Activated CD8-positive, alpha-beta memory T cell treated with anti-CD3 and anti-CD28 coated beads, Interleukin-2, amount 10 ng/mL, durations not matched to agents 7 days and 5 days (primary cell): ENCODE results near the gene TSPAN11. TPM values are rescaled to one million over a fixed set of nuclear protein-coding genes. Genes with fewer than 3 reads are reported as not detected.

Source experiments
- ATAC-seq: fragments of 150-1000 bp; cut with Tn5 transposase; one replicate; pipeline ENCODE4 v1.10.0; 2021; ENCODE audit warnings: moderate library complexity
- CTCF ChIA-PET: fragments of 350-600 bp; sonication (Branson Sonifier 250); formaldehyde crosslinking; loops from one replicate; lab custom pipeline; 2021; ENCODE audit warnings: antibody characterized with exemption; lab: Charles Lee
- DNase-seq: peaks from one replicate; pipeline ENCODE4 v3.0.0-alpha.2; 2020
- H3K27ac Mint-ChIP-seq: one replicate; pipeline ENCODE4 v1.8.0; 2021; ENCODE audit warnings: mild to moderate bottlenecking, mixed read lengths
- H3K27me3 Mint-ChIP-seq: one replicate; pipeline ENCODE4 v1.8.0; 2021; ENCODE audit warnings: mixed read lengths
- H3K36me3 Mint-ChIP-seq: one replicate; pipeline ENCODE4 v1.8.0; 2021; ENCODE audit warnings: mild to moderate bottlenecking, mixed read lengths
- H3K4me1 Mint-ChIP-seq: one replicate; pipeline ENCODE4 v1.8.0; 2021; ENCODE audit warnings: mixed read lengths
- H3K4me3 Mint-ChIP-seq: one replicate; pipeline ENCODE4 v1.8.0; 2021; ENCODE audit warnings: mild to moderate bottlenecking, moderate library complexity, mixed read lengths
- H3K9me3 Mint-ChIP-seq: one replicate; pipeline ENCODE4 v1.8.0; 2022; ENCODE audit warnings: low read depth, mixed read lengths
- total RNA-seq, 2 experiments: library from RNA; stranded (reverse); gene quantifications; one replicate each; pipeline ENCODE4 v1.2.3, GENCODE V29; 2021

TSPAN11 gene
- total RNA-seq, 2 experiments from 2014 or later, result not detected

- H3K36me3 Mint-ChIP-seq, result no peaks in the 10 kb centered on the region
- DNase-seq, result no peak
- CTCF ChIA-PET, result interaction anchor here (1.1 kb wide), 1 partner anchor 16 kb away, joined by 3 read pairs; no protein-coding TSS in a partner anchor
- ATAC-seq, result no peak
- no peaks in the 10 kb centered on the region for H3K4me1 Mint-ChIP-seq
- H3K27ac Mint-ChIP-seq, result no peak overlapping the region
- H3K9me3 Mint-ChIP-seq, result no peaks in the 10 kb centered on the region
- H3K4me3 Mint-ChIP-seq, result no peak overlapping the region
- H3K27me3 Mint-ChIP-seq, result peaks cover 15% of the 10 kb centered on the region
These were observed 43.3 kb downstream of the TSPAN11 start for GRCh38 chr12:30969606-30970395.

- Mint-ChIP-seq H3K4me1 (no peaks in the 10 kb centered on the region), H3K4me3 (no peak overlapping the region), H3K27me3 (peaks cover 15% of the 10 kb centered on the region), H3K27ac (no peak overlapping the region), H3K36me3 (no peaks in the 10 kb centered on the region), H3K9me3 (no peaks in the 10 kb centered on the region)
- ATAC-seq (no peak), DNase-seq (no peak)
- CTCF ChIA-PET, result interaction anchor here (0.6 kb wide), 1 partner anchor 1675 kb away, joined by 3 read pairs; no protein-coding TSS in a partner anchor
These were observed 44.1 kb downstream of the TSPAN11 start for GRCh38 chr12:30970559-30971197.

- H3K4me1 Mint-ChIP-seq, result no peaks in the 10 kb centered on the region
- no peak overlapping the region for H3K4me3 Mint-ChIP-seq
- no peaks in the 10 kb centered on the region for H3K36me3 Mint-ChIP-seq
- CTCF ChIA-PET, result no interaction called here
- ATAC-seq (no peak), DNase-seq (no peak)
- no peaks in the 10 kb centered on the region for H3K9me3 Mint-ChIP-seq
- peaks cover 15% of the 10 kb centered on the region for H3K27me3 Mint-ChIP-seq
- no peak overlapping the region for H3K27ac Mint-ChIP-seq
These were observed 45.5 kb downstream of the TSPAN11 start for GRCh38 chr12:30972035-30972434.

DNA sequence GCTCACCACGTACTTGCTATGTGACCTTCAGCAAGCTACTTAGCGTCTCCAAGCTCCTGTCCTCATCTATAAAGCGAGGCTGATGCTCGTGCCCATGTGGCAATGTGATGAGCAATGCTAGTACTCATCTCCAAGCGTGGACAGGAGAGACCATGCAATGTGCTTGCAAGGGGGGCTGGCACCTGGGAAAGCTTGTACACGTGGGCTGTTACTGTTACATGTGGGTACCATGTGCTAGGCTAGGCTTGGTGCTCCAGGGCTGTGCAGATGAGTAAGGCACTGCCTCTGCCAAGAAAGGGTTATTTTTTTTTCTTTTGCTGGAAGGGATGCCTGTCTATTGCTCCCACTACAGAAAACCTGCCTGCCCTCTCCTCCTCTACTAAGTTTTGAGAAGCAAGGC, 46.6 kb downstream of the TSPAN11 start:
- ATAC-seq (no peak), DNase-seq (no peak)
- CTCF ChIA-PET, result no interaction called here
- H3K4me3 Mint-ChIP-seq, result no peak overlapping the region
- H3K36me3 Mint-ChIP-seq, result no peaks in the 10 kb centered on the region
- H3K27ac Mint-ChIP-seq, result no peak overlapping the region
- H3K4me1 Mint-ChIP-seq, result no peaks in the 10 kb centered on the region
- H3K27me3 Mint-ChIP-seq, result peaks cover 15% of the 10 kb centered on the region
- H3K9me3 Mint-ChIP-seq, result no peaks in the 10 kb centered on the region

DNA sequence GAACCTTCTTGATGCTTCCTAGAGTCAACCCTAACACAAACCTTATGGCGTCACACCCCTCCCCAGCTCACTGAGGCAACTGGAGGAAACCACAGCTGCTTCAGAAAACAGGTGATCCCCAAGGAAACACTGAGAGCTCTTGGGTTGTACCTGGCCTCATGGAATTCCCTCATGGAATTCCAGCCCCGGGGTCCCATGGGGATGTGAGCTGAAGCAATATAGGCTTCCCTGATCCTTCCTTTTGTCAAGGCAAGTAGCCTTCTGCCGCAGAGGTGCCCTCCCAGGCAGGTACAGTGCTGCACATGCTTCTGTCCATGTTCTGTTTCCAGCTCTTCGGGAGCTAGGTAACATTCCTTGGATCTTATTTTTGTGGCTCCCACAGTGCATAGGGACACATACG, 47.3 kb downstream of the TSPAN11 start:
- Mint-ChIP-seq H3K36me3 (no peaks in the 10 kb centered on the region), H3K4me3 (no peak overlapping the region), H3K27ac (no peak overlapping the region), H3K27me3 (peaks cover 15% of the 10 kb centered on the region), H3K4me1 (no peaks in the 10 kb centered on the region), H3K9me3 (no peaks in the 10 kb centered on the region)
- CTCF ChIA-PET, result no interaction called here
- DNase-seq, result no peak
- ATAC-seq, result no peak

DNA sequence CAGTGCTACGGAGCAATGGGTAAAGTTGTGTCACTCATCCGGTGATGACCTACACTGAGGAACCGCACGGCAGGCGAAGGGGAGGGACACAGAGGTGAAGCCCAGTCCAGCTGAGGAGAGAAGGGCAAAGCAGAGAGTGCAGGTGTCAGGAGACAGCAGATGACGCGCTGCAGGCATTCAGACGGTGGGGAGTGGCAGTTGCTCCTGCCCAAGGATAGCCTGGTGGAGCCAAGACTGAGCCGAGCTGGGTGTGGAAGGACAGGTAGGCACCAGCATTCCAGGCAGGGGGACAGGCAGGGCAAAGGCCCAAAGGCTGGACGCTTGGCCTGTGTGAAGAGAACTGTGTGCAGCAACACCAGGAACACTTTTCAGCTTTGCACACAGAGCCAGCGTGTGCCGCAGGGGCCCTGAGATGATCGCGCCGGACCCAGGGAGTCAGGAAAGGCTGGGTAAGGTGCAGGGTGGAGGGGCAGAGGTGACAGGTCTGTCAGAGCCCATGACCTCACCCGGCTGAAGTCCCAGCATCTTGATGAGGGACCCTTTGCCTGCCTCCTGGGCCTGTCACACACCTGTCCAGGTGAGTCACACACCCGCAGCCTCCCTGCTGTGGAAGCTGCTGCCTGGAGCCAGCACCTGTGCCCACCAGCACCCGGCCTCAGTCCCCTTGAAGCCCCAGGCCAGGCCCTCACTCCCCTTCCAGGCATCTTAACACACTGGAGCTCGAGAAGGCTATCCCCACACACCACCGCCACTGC, 48.4 kb downstream of the TSPAN11 start:
- Mint-ChIP-seq H3K27ac (no peak overlapping the region), H3K9me3 (no peaks in the 10 kb centered on the region), H3K36me3 (no peaks in the 10 kb centered on the region), H3K27me3 (peaks cover 14% of the 10 kb centered on the region), H3K4me1 (no peaks in the 10 kb centered on the region), H3K4me3 (no peak overlapping the region)
- ATAC-seq, result no peak
- CTCF ChIA-PET, result no interaction called here
- no peak for DNase-seq

DNA sequence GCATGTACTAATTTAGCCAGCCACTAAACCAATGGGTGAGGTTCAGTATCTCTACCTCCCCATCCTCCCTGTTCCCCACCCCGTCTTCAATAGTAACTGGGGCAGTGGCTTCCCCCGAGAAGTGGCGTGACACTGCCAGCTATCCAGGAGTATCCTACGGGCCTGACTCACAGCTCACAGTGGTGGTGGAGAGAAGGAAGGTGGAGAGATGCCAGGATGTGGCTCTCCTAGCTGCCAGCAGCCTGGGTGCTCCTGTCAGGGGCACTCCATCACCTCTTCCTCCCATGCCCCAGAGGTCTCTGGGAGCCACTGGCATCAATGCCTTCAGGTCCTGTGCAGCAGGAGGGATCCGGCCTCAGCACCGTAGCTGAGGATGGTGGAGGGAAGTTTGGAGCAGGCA, 49.0 kb downstream of the TSPAN11 start:
- no peaks in the 10 kb centered on the region for H3K4me1 Mint-ChIP-seq
- H3K27ac Mint-ChIP-seq, result no peak overlapping the region
- no peaks in the 10 kb centered on the region for H3K36me3 Mint-ChIP-seq
- DNase-seq, result no peak
- CTCF ChIA-PET, result no interaction called here
- H3K27me3 Mint-ChIP-seq, result peaks cover 8% of the 10 kb centered on the region
- no peaks in the 10 kb centered on the region for H3K9me3 Mint-ChIP-seq
- no peak for ATAC-seq
- no peak overlapping the region for H3K4me3 Mint-ChIP-seq

DNA sequence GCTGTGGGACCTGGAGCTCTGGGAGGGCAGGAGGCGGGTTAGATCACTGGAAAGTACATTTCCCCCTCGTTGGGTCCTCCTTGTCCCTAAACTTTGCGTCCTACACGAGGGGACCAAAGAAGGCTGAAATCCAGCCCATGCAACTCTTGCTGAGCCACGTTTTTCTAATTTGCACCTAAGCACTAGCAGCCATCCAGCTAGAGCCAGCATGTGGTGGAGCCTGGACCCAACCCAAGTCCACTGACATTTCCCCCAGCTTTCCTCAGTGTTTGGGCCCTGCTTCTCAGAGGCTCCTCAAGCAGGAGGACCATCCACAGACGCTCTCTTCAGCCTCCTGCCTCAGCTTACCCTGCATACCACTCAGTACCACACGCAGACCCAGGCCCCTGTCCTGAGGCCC, 49.7 kb downstream of the TSPAN11 start:
- no peaks in the 10 kb centered on the region for H3K9me3 Mint-ChIP-seq
- no peak overlapping the region for H3K27ac Mint-ChIP-seq
- H3K4me3 Mint-ChIP-seq, result no peak overlapping the region
- no peak for DNase-seq
- H3K27me3 Mint-ChIP-seq, result peaks cover 3% of the 10 kb centered on the region
- CTCF ChIA-PET, result no interaction called here
- no peak for ATAC-seq
- H3K4me1 Mint-ChIP-seq, result no peaks in the 10 kb centered on the region
- H3K36me3 Mint-ChIP-seq, result no peaks in the 10 kb centered on the region

GRCh38 chr12:30977124-30977523, 50.6 kb downstream of the TSPAN11 start:
- H3K27me3 Mint-ChIP-seq, result peaks cover 3% of the 10 kb centered on the region
- no peak overlapping the region for H3K27ac Mint-ChIP-seq
- no peak for DNase-seq
- H3K4me3 Mint-ChIP-seq, result no peak overlapping the region
- H3K4me1 Mint-ChIP-seq, result no peaks in the 10 kb centered on the region
- H3K9me3 Mint-ChIP-seq, result no peaks in the 10 kb centered on the region
- CTCF ChIA-PET, result no interaction called here
- H3K36me3 Mint-ChIP-seq, result no peaks in the 10 kb centered on the region
- no peak for ATAC-seq

- no peaks in the 10 kb centered on the region for H3K4me1 Mint-ChIP-seq
- CTCF ChIA-PET, result no interaction called here
These were observed 51.2 kb downstream of the TSPAN11 start for GRCh38 chr12:30977537-30978349.

GRCh38 chr12:30978639-30979038, 52.1 kb downstream of the TSPAN11 start:
- DNase-seq, result no peak
- Mint-ChIP-seq H3K27me3 (no peaks in the 10 kb centered on the region), H3K4me3 (no peak overlapping the region), H3K36me3 (no peaks in the 10 kb centered on the region), H3K9me3 (no peaks in the 10 kb centered on the region), H3K4me1 (no peaks in the 10 kb centered on the region), H3K27ac (no peak overlapping the region)
- CTCF ChIA-PET, result no interaction called here
- ATAC-seq, result no peak

More at GRCh38 chr12:30977537-30978349, 51.2 kb downstream of the TSPAN11 start:
- DNase-seq (no peak), ATAC-seq (no peak)
- Mint-ChIP-seq H3K27ac (no peak overlapping the region), H3K36me3 (no peaks in the 10 kb centered on the region), H3K27me3 (peaks cover 3% of the 10 kb centered on the region), H3K9me3 (no peaks in the 10 kb centered on the region), H3K4me3 (no peak overlapping the region)

DNA sequence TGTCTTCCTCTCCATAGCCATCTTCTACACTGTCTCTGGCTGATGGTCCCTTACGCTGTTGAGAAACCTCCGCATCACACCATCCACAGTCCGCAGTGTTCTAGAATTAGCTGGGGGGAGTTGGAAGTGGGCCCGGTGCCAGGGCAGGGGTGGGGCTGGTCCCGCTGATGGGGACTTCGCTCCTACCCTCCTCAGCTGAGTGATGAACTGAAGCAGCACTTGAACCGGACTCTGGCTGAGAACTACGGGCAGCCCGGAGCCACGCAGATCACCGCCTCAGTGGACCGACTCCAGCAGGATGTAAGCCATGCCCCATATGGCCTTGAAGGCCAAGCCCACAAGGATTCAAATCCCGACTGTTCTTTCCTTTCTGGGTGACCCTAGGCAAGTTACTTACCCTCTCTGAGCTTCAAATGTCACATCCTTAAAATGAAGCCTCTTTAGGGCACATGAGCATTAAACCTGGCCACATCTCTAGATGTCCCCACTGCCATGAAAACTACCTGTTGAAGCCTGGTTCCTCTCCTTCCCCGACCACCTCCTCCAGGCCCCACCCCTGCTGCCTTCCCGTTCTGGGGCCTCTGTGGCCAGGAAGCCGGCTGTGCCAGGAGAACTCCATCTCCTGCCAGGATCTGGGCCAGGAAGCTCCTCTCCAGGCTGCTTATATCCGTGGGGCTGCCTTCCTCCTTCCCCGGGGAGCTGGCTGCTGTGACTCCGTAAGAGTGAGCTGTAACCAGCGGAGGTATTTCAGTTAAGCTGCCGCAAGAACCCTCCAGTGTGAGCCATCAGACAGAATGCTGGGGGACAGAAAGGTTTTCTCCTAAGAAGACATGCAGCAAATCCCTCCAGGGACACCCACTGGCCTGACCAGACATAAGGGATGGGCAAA, 53.1 kb downstream of the TSPAN11 start:
- H3K9me3 Mint-ChIP-seq, result no peaks in the 10 kb centered on the region
- CTCF ChIA-PET, result no interaction called here
- H3K4me3 Mint-ChIP-seq, result no peak overlapping the region
- no peaks in the 10 kb centered on the region for H3K4me1 Mint-ChIP-seq
- DNase-seq (no peak), ATAC-seq (no peak)
- no peak overlapping the region for H3K27ac Mint-ChIP-seq
- H3K27me3 Mint-ChIP-seq, result no peaks in the 10 kb centered on the region
- no peaks in the 10 kb centered on the region for H3K36me3 Mint-ChIP-seq
